Sigmoid colon (tissue), 7 donors: Measurements from ENCODE around the gene PLXNA4. TPM values are rescaled to one million over a fixed set of nuclear protein-coding genes. Genes with fewer than 3 reads are reported as not detected.

Experiments used
- DNase-seq: peaks from one replicate; pipeline ENCODE4 v3.0.0-alpha.2; 2019
- H3K27ac ChIP-seq, 4 donors: fragments of 200-600 bp; sonication (generic); one replicate each; pipeline ENCODE4 v1.5.1; 2016 to 2019; ENCODE audit warnings: mild to moderate bottlenecking in 1 of 4
- H3K27me3 ChIP-seq, 3 donors: fragments of 200-600 bp; sonication (generic); one replicate each; pipeline ENCODE4 v1.5.1; 2019; ENCODE audit warnings: mild to moderate bottlenecking in 1 of 3
- H3K36me3 ChIP-seq, 4 donors: fragments of 200-600 bp; sonication (generic); one replicate each; pipeline ENCODE4 v1.5.1; 2016 to 2019
- H3K4me1 ChIP-seq, 4 donors: fragments of 200-600 bp; sonication (generic); one replicate each; pipeline ENCODE4 v1.5.1; 2017 to 2019
- H3K4me3 ChIP-seq, 4 donors: fragments of 200-600 bp; sonication (generic); one replicate each; pipeline ENCODE4 v1.5.1; 2017 to 2019; ENCODE audit warnings: mild to moderate bottlenecking in 2 of 4, moderate library complexity in 1 of 4
- H3K9me3 ChIP-seq, 4 donors: fragments of 200-600 bp in 3 of 4; sonication (generic) in 3 of 4; one replicate each; pipeline versions ENCODE4 v1.5.1 to v1.6.1; 2013 to 2019
- CTCF ChIP-seq, 4 experiments: fragments of 450-650 bp in 3 of 4; fragments of 200-600 bp in 1 of 4; IDR thresholded peaks; one replicate each; pipeline ENCODE4 v1.5.1; 2016 to 2019; ENCODE audit warnings: antibody characterized with exemption in 4 of 4, mild to moderate bottlenecking in 3 of 4, moderate library complexity in 2 of 4
- EP300 ChIP-seq, 4 donors: sonication (generic); formaldehyde crosslinking; IDR thresholded peaks; one replicate each; pipeline ENCODE4 v1.6.1; 2017; ENCODE audit warnings: antibody characterized with exemption in 4 of 4
- POLR2A ChIP-seq, 2 donors: fragments of 450-650 bp; IDR thresholded peaks; one replicate each; pipeline ENCODE4 v1.6.1; 2016; ENCODE audit warnings: antibody characterized with exemption in 2 of 2, mild to moderate bottlenecking in 2 of 2, moderate library complexity in 2 of 2
- POLR2AphosphoS5 ChIP-seq, 4 donors: sonication (generic); formaldehyde crosslinking; IDR thresholded peaks; one replicate each; pipeline ENCODE4 v1.6.1; 2017; ENCODE audit warnings: antibody characterized with exemption in 4 of 4
- WGBS, 2 donors: extraction: QIAGEN DNeasy Blood & Tissue Kit; methylation state at CpG; one replicate each; pipeline ENCODE4 v1.1.7; 2013; 5-methylcytosine and 5-hydroxymethylcytosine counted together
- intact Hi-C: fragments of 100-400 bp; cut with DNase I; formaldehyde crosslinking; loops from one replicate; pipeline ENCODE4 v1.15.1; 2023
- polyA plus RNA-seq, 3 donors: library from polyadenylated mRNA; stranded (reverse); fragments of 200-250 nt; gene quantifications; one replicate each; pipeline ENCODE4 v1.2.3, GENCODE V29; 2013
- total RNA-seq, 4 donors: library from RNA; depleted of rRNA; stranded (reverse); fragments of >200 nt; gene quantifications; one replicate each; pipeline ENCODE4 v1.1.0, GENCODE V29; 2016
- donor health status: healthy with polysubstance abuse.
- donor health status: Bipolar disorder and iron deficiency.
- donor health status: healthy.

Gene PLXNA4
- total and polyA plus RNA-seq, 7 donors: under 0.01 to 10.5 (median 3.7) TPM; not detected in 1

GRCh38 chr7:132158841-132159240 lies 417.4 kb downstream of the PLXNA4 start:
- WGBS, 2 donors: 95 to 96% methylated on average over 3 of the region's 3 CpGs
- Histone ChIP-seq H3K9me3 (no peaks in the 10 kb centered on the region), H3K27me3 (no peaks in the 10 kb centered on the region), H3K4me3 (no peak overlapping the region), H3K36me3 (peaks cover 0 to 7% (median 0%) of the 10 kb centered on the region in 4 donors), H3K4me1 (no peaks in the 10 kb centered on the region), H3K27ac (no peak overlapping the region)
- intact Hi-C loops: loop anchor here (10.0 kb wide), 1 partner anchor 214 kb away; no protein-coding TSS in a partner anchor
- TF ChIP-seq POLR2A (IDR thresholded peaks at IDR 0.05) (no peak), EP300 (IDR thresholded peaks at IDR 0.05) (no peak), CTCF (IDR thresholded peaks at IDR 0.05) (no peak), POLR2AphosphoS5 (IDR thresholded peaks at IDR 0.05) (no peak)
- DNase-seq: no peak

DNA sequence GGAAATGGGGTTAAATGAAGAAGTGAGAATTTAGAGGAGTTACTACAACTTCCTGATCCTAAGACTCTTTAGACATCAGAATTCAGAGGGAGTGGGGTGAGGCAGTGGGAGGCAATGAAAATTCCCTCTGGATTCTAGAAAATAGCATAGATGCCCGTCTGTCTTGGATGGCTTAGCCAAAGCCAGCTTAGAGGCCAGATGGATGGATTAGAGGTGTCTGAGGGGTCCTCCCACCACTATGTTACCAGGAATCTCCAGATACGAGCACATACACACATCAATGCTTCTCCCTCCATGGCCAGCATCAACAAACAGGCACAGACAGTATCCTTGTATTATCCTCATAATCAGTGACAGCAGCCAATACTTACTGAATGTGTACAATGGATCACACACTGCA lies 418.1 kb downstream of the PLXNA4 start:
- Histone ChIP-seq H3K4me3 (no peak overlapping the region), H3K27ac (no peak overlapping the region), H3K27me3 (no peaks in the 10 kb centered on the region), H3K36me3 (peaks cover 0 to 7% (median 0%) of the 10 kb centered on the region in 4 donors), H3K9me3 (no peaks in the 10 kb centered on the region), H3K4me1 (no peaks in the 10 kb centered on the region)
- intact Hi-C loops: loop anchor here (10.0 kb wide), 1 partner anchor 213 kb away; no protein-coding TSS in a partner anchor
- 75 to 89% methylated on average over 2 of the region's 2 CpGs for WGBS, 2 donors
- no peak for TF ChIP-seq EP300 (IDR thresholded peaks at IDR 0.05)
- TF ChIP-seq POLR2AphosphoS5 (IDR thresholded peaks at IDR 0.05): no peak
- no peak for TF ChIP-seq CTCF (IDR thresholded peaks at IDR 0.05)
- no peak for TF ChIP-seq POLR2A (IDR thresholded peaks at IDR 0.05)
- no peak for DNase-seq

DNA sequence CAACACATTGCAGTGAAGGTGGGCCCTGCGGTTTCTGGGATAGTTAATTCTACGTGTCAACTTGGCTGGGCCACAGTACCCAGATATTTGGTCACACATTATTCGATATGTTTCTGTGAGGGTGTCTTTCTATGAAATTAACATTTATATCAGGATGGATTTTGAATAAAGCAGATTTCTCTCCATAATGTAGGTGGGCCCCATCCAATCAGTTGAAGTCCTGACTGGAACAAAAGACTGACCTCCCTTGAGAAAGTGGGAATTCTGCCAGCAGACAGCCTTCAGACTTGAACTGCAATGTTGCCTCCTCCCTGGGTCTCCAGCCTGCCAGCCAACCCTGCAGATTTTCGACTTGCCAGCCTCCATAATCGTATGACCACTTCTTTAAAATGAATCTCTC lies 420.6 kb downstream of the PLXNA4 start:
- peaks cover 0 to 7% (median 0%) of the 10 kb centered on the region in 4 donors for H3K36me3 ChIP-seq
- no peaks in the 10 kb centered on the region for H3K27me3 ChIP-seq
- DNase-seq: no peak
- TF ChIP-seq POLR2A (IDR thresholded peaks at IDR 0.05) (no peak), EP300 (IDR thresholded peaks at IDR 0.05) (no peak), POLR2AphosphoS5 (IDR thresholded peaks at IDR 0.05) (no peak), CTCF (IDR thresholded peaks at IDR 0.05) (no peak)
- no peaks in the 10 kb centered on the region for H3K4me1 ChIP-seq
- no peak overlapping the region for H3K27ac ChIP-seq
- H3K9me3 ChIP-seq: no peaks in the 10 kb centered on the region
- no peak overlapping the region for H3K4me3 ChIP-seq
- intact Hi-C loops: loop anchor here (10.0 kb wide), 1 partner anchor 211 kb away; no protein-coding TSS in a partner anchor
- WGBS, 2 donors: 92% methylated on average over 5 of the region's 5 CpGs

- no peaks in the 10 kb centered on the region for H3K9me3 ChIP-seq
Observed at GRCh38 chr7:132154695-132155471, 421.4 kb downstream of the PLXNA4 start.

More at GRCh38 chr7:132154695-132155471, 421.4 kb downstream of the PLXNA4 start:
- Histone ChIP-seq H3K4me3 (no peak overlapping the region), H3K27me3 (no peaks in the 10 kb centered on the region), H3K36me3 (peaks cover 0 to 7% (median 0%) of the 10 kb centered on the region in 4 donors), H3K27ac (no peak overlapping the region), H3K4me1 (no peaks in the 10 kb centered on the region)
- WGBS, 2 donors: 57 to 73% methylated on average over 8 of the region's 8 CpGs
- intact Hi-C loops: loop anchor here (10.0 kb wide), 1 partner anchor 210 kb away; no protein-coding TSS in a partner anchor
- DNase-seq: no peak
- TF ChIP-seq POLR2AphosphoS5 (IDR thresholded peaks at IDR 0.05): no peak
- TF ChIP-seq POLR2A (IDR thresholded peaks at IDR 0.05): no peak
- no peak for TF ChIP-seq EP300 (IDR thresholded peaks at IDR 0.05)
- TF ChIP-seq CTCF (IDR thresholded peaks at IDR 0.05): no peak
